GM12874 (cell line): ENCODE measurements around the gene WWOX.

Experiments
- CTCF ChIP-seq: IDR thresholded peaks from 2 replicates; pipeline ENCODE4 v1.5.1; 2011; ENCODE audit warnings: low read depth, mild to moderate bottlenecking, control low read depth, low read length, moderate library complexity; ENCODE audit not compliant: insufficient read depth

Gene WWOX

GRCh38 chr16:78743556-78743955, 644.1 kb downstream of the WWOX start:
- TF ChIP-seq CTCF = no peak

- TF ChIP-seq CTCF = no peak
Observed at GRCh38 chr16:78744099-78744498, 644.6 kb downstream of the WWOX start.

- TF ChIP-seq CTCF = no peak
Observed at GRCh38 chr16:78744796-78745107, 645.3 kb downstream of the WWOX start.

GRCh38 chr16:78745108-78746019, 645.9 kb downstream of the WWOX start:
- TF ChIP-seq CTCF = no peak

- TF ChIP-seq CTCF = no peak
Observed at GRCh38 chr16:78746718-78747117, 647.3 kb downstream of the WWOX start.

GRCh38 chr16:78748220-78748929, 648.9 kb downstream of the WWOX start:
- TF ChIP-seq CTCF = no peak

GRCh38 chr16:78749745-78750268, 650.4 kb downstream of the WWOX start:
- TF ChIP-seq CTCF = no peak
